Measurements from ENCODE around the gene CDCA5. TPM values are rescaled to one million over a fixed set of nuclear protein-coding genes. Genes with fewer than 3 reads are reported as not detected.

CDCA5 gene
- total and polyA plus RNA-seq, 2 of the 4 experiments (the other 2 are of a cell fraction), result 9.1 to 14.0 TPM

DNA sequence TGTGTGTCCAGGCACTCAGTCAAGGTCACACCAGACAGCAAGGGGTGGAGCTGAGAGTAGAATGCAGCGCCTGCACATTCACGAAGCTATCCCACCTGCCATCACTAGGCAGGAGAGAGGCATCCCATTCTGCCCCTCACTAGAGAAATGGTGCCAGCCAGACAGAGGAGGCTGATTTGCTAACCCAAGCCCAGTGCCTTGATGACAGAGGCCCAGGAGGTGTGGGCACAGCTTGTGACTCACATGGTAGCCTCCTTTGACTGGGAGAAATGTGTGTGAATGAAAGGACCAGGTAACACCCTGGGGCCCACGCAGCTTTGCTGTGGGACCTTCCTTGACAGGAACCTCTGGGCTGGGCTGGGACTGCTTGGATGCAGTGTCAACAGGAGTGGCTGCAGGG, 20.3 kb downstream of the CDCA5 start:
- H3K9ac ChIP-seq (ENCODE audit: low read depth, low read length), result no peak overlapping the region
- DNase-seq (no peak), ATAC-seq (ENCODE audit: low read depth) (no peak)
- no peaks in the 10 kb centered on the region for H4K20me1 ChIP-seq (ENCODE audit: insufficient read depth, low read length)
- in situ Hi-C loops (cut with MboI; ENCODE audit: low sequenced_read_pairs), result no loop called here
- H3K9me1 ChIP-seq (ENCODE audit: insufficient read depth, low read length), result peaks cover 5% of the 10 kb centered on the region; the same call in 1 of the 2 replicates
- H2AK5ac ChIP-seq (ENCODE audit: low read depth, low read length), result no peak overlapping the region
- TF ChIP-seq, protein P1, sequence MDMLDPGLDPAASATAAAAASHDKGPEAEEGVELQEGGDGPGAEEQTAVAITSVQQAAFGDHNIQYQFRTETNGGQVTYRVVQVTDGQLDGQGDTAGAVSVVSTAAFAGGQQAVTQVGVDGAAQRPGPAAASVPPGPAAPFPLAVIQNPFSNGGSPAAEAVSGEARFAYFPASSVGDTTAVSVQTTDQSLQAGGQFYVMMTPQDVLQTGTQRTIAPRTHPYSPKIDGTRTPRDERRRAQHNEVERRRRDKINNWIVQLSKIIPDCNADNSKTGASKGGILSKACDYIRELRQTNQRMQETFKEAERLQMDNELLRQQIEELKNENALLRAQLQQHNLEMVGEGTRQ (IDR thresholded peaks at IDR 0.05; ENCODE audit: low read depth, low read length), result no peak
- no peak for TF ChIP-seq RFX5 (IDR thresholded peaks at IDR 0.05; ENCODE audit: low read depth, low read length)
- no peak for TF ChIP-seq BHLHE40 (IDR thresholded peaks at IDR 0.05; ENCODE audit: low read depth, low read length)
- TF ChIP-seq, protein P2, sequence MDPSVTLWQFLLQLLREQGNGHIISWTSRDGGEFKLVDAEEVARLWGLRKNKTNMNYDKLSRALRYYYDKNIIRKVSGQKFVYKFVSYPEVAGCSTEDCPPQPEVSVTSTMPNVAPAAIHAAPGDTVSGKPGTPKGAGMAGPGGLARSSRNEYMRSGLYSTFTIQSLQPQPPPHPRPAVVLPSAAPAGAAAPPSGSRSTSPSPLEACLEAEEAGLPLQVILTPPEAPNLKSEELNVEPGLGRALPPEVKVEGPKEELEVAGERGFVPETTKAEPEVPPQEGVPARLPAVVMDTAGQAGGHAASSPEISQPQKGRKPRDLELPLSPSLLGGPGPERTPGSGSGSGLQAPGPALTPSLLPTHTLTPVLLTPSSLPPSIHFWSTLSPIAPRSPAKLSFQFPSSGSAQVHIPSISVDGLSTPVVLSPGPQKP (IDR thresholded peaks at IDR 0.05; ENCODE audit: borderline replicate concordance, low read depth, low read length), result no peak
- TF ChIP-seq MXI1 (IDR thresholded peaks at IDR 0.05; ENCODE audit: borderline replicate concordance, low read depth, low read length), result no peak
- TF ChIP-seq SMC3 (IDR thresholded peaks at IDR 0.05; ENCODE audit: low read depth, low read length), result no peak
- TF ChIP-seq RCOR1 (IDR thresholded peaks at IDR 0.05; ENCODE audit: insufficient replicate concordance, low read length), result no peak
- no peak for TF ChIP-seq POLR2A (IDR thresholded peaks at IDR 0.05; ENCODE audit: low read depth, low read length)
- TF ChIP-seq MAZ (IDR thresholded peaks at IDR 0.05; ENCODE audit: borderline replicate concordance, low read depth, low read length), result no peak
- no peak for TF ChIP-seq CEBPB (IDR thresholded peaks at IDR 0.05; ENCODE audit: low read depth, low read length)
- TF ChIP-seq RAD21 (IDR thresholded peaks at IDR 0.05; ENCODE audit: low read length), result no peak
- TF ChIP-seq CHD1 (IDR thresholded peaks at IDR 0.05; ENCODE audit: low read depth, low read length), result no peak
- no peak for TF ChIP-seq NFE2L2 (IDR thresholded peaks at IDR 0.05; ENCODE audit: low read depth, low read length)
- no peak for TF ChIP-seq FOS (IDR thresholded peaks at IDR 0.05; ENCODE audit: low read depth, low read length)
- H3K18ac ChIP-seq (ENCODE audit: low read depth, low read length), result no peak overlapping the region
- no peak overlapping the region for H2BK20ac ChIP-seq (ENCODE audit: low read depth, low read length)
- dilution Hi-C loops (cut with HindIII; ENCODE audit: low sequenced_read_pairs, unreplicated experiment), result no loop called here
- H4K91ac ChIP-seq (ENCODE audit: insufficient read depth, low read depth, low read length), result no peak overlapping the region
- H2BK120ac ChIP-seq (ENCODE audit: low read depth, low read length), result no peak overlapping the region
- H3K27ac ChIP-seq (ENCODE audit: insufficient read depth, low read length), result no peak overlapping the region
- H3K14ac ChIP-seq (replicated peaks; ENCODE audit: low read depth, low read length), result no peak overlapping the region
- H2BK5ac ChIP-seq (ENCODE audit: low read depth, low read length, poor library complexity, severe bottlenecking), result no peak overlapping the region
- no peaks in the 10 kb centered on the region for H3K9me3 ChIP-seq (ENCODE audit: control insufficient read depth, insufficient read depth, low read length)
- H3K4me1 ChIP-seq (ENCODE audit: control insufficient read depth, insufficient read depth, low read length), result no peaks in the 10 kb centered on the region
- POLR2A ChIA-PET (ENCODE audit: unreplicated experiment), result no interaction called here
- no TSS peak for BruUV-seq (replicated peaks)
- no peaks in the 10 kb centered on the region for H3K79me1 ChIP-seq (ENCODE audit: low read depth in 1 of 2, low read length in 2 of 2)
- no peak overlapping the region for H3K4me2 ChIP-seq (ENCODE audit: low read depth, low read length)
- no peak overlapping the region for H2BK15ac ChIP-seq (ENCODE audit: low read depth, low read length)
- H3K23ac ChIP-seq (ENCODE audit: low read depth, low read length), result no peak overlapping the region
- H3K4me3 ChIP-seq (ENCODE audit: insufficient read depth, low read depth, low read length), result no peak overlapping the region
- no peak overlapping the region for H4K5ac ChIP-seq (ENCODE audit: low read depth, low read length)
- no peak overlapping the region for H4K8ac ChIP-seq (ENCODE audit: low read depth in 2 of 2, low read length in 2 of 2)
- CTCF ChIA-PET, result interaction anchor here (0.6 kb wide), 1 partner anchor 980 kb away, joined by 3 read pairs; no protein-coding TSS in a partner anchor
- WGBS, 2 experiments (ENCODE audit: extremely low coverage in 2 of 2, insufficient read length in 1 of 2), result no CpG with 5 or more reads among the region's 3 CpGs
- intact Hi-C loops (cut with micrococcal nuclease), result no loop called here
- no peak overlapping the region for H3K4ac ChIP-seq (ENCODE audit: low read depth, low read length)
- no peak overlapping the region for H2AK9ac ChIP-seq (replicated peaks; ENCODE audit: low read depth, low read length, poor library complexity)
- no peaks in the 10 kb centered on the region for H3K36me3 ChIP-seq (ENCODE audit: control insufficient read depth, insufficient read depth, low read length)
- H2AFZ ChIP-seq (replicated peaks; ENCODE audit: low read length, poor library complexity), result peak overlapping the region; percentile 67
- H3K27me3 ChIP-seq (ENCODE audit: control insufficient read depth, insufficient read depth, low read length), result peaks cover 16% of the 10 kb centered on the region; the same call in 1 of the 2 replicates
- no peak overlapping the region for H3K56ac ChIP-seq (ENCODE audit: extremely low read depth, insufficient read depth, low read length)
